GM12874 (cell line): ENCODE data around the gene BIRC3.

Experiments used
- CTCF ChIP-seq: IDR thresholded peaks from 2 replicates; pipeline ENCODE4 v1.5.1; 2011; ENCODE audit warnings: low read depth, mild to moderate bottlenecking, control low read depth, low read length, moderate library complexity; ENCODE audit not compliant: insufficient read depth

The BIRC3 gene

GRCh38 chr11:102346748-102347461, 29.6 kb downstream of the BIRC3 start, which contains the start of gene BIRC2:
TSS of gene BIRC2 (plus strand) at chr11:102347214. CDS start at chr11:102349855, 2,641 bp downstream.
- TF ChIP-seq CTCF = peak; percentile 89

- TF ChIP-seq CTCF = no peak
Observed at GRCh38 chr11:102347462-102348370, 30.4 kb downstream of the BIRC3 start.

- no peak for TF ChIP-seq CTCF
Observed at GRCh38 chr11:102357116-102357515, 39.8 kb downstream of the BIRC3 start.

- TF ChIP-seq CTCF = no peak
Observed at GRCh38 chr11:102359372-102359771, 42.1 kb downstream of the BIRC3 start.

GRCh38 chr11:102360681-102361080, 43.4 kb downstream of the BIRC3 start:
- TF ChIP-seq CTCF = no peak

- TF ChIP-seq CTCF = no peak
Observed at GRCh38 chr11:102361086-102362031, 44.1 kb downstream of the BIRC3 start.

- TF ChIP-seq CTCF = no peak
Observed at GRCh38 chr11:102364991-102365390, 47.7 kb downstream of the BIRC3 start.
